HG03175 (cell line): ENCODE data around the gene ARHGEF1.
A peak's percentile ranks its signal among the peaks of the same experiment; 100 is the strongest.

Experiments
- ATAC-seq: cut with Tn5 transposase; IDR thresholded peaks from one replicate; pipeline ENCODE4 v1.9.1; 2021; ENCODE audit warnings: mild to moderate bottlenecking, moderate library complexity; ENCODE audit not compliant: unreplicated experiment

ARHGEF1 gene, protein sequence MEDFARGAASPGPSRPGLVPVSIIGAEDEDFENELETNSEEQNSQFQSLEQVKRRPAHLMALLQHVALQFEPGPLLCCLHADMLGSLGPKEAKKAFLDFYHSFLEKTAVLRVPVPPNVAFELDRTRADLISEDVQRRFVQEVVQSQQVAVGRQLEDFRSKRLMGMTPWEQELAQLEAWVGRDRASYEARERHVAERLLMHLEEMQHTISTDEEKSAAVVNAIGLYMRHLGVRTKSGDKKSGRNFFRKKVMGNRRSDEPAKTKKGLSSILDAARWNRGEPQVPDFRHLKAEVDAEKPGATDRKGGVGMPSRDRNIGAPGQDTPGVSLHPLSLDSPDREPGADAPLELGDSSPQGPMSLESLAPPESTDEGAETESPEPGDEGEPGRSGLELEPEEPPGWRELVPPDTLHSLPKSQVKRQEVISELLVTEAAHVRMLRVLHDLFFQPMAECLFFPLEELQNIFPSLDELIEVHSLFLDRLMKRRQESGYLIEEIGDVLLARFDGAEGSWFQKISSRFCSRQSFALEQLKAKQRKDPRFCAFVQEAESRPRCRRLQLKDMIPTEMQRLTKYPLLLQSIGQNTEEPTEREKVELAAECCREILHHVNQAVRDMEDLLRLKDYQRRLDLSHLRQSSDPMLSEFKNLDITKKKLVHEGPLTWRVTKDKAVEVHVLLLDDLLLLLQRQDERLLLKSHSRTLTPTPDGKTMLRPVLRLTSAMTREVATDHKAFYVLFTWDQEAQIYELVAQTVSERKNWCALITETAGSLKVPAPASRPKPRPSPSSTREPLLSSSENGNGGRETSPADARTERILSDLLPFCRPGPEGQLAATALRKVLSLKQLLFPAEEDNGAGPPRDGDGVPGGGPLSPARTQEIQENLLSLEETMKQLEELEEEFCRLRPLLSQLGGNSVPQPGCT

DNA sequence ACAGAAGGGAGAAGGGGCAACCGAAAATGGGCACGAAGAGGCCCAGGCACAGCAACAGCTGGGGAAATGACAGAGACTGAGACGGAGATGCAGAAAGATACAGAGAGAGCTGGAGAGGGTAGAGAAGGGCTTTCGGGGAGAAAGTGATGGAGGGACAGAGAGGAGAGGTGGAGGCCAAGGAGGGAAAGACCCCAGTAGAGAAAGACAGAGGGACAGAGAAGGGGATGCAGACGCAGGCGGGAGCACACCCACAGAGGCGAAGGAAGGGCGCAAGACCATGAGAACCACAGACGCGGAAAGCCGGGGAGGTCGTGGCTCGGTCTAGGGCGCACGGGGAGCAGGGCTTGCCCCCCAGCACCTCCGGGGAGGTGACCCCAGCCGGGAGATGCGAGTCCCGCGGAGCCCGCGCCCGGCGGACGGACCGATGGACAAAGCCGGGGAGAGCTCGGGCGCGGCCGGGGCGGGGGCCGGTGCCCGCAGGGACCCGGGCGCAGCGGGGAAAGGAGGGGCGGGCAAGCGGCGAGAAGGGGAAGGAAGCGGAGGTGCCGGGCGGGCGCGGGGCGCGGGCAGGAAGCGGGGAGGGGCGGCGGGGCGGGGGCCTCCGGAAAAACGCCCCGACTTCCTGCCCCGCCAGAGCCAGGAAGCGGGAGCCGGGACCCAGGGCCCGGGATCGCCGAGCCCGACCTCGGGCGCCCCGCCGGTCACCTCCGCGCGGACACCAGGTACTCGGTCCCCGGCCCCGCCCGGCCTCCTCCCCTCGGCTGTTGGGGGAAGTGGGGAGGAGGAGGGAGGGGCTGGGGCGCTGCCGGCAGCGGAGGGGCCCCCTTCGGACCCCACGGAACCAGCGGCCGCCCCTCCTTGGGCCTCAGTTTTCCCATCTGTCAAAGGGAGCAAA is at the start of gene ARHGEF1:
Gene ARHGEF1 (plus strand): TSS at position 617 of the 895 bp plus-strand sequence. CDS start 4,899 bp downstream, outside the sequence.
- ATAC-seq: no peak

DNA sequence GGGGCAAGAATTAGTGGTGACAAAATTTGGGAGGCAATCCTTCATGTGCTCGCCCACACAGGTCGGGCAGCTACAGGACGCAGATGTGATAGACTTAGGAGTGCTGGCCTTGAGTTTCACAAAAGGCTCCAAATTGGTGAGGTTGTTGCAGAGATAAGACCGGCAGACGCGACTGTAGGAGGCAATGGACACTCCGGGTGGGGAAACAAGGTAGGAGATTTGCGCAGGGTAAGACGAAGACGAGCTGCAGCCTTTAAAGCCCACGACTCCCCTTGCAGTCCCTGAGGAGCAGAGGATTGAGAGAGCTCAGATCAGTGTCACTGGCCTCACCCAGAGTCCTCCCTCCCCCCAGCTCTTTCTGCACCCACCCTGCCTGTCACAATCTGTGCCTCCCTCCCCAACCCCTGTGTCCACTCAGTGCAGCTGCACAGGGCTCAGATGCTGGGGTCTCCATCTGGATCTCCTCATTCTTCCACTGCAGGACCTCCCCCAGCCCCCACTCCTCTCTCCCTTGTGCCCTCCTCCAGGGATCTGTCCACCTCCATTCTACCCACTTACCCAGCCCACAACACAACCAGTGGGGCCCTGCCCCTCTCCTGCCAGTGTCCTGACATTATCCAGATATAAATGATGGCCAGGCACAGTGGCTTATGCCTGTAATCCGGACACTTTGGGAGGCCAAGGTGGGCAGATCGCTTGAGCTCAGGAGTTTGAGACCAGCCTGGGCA is 44.8 kb upstream of the ARHGEF1 start:
- no peak for ATAC-seq

DNA sequence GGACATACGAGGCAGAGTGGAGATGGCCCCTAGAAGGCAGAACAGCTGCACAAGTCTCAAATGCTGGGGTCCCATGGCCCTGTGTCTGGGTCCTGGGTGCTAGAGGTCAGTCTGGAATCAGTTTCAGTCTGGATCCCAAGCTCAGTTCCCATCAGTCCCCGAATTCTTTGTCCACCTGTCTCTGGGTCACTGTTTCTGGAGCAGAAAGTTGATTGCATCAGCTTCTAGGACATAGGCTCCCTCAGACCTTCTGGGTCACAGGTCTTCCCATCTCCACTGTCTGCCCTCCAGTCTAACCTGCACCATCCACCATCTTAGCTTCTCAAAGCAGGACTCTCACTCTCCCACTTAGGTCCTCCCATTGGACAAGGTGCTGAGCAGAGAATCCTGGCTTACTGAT is 43.8 kb upstream of the ARHGEF1 start:
- ATAC-seq: no peak

DNA sequence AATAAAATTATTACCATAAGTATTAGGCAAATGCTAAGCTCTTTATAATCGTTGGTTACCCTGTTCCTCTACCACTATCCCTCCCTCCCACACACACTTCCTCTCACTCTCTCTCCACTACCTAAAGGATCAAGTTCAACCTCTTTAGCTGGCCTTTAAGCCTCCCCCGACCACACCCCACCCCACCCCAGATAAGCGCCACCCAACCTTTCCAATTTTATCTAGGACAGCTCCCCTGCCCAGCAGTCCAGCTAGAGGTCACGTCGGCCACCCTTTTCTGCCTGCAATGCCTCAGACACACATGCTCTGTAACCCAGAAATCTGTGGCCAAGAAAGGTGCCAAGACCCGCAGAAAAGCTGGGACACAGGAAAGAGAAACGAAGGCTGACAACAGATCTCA is 39.6 kb upstream of the ARHGEF1 start:
- no peak for ATAC-seq

DNA sequence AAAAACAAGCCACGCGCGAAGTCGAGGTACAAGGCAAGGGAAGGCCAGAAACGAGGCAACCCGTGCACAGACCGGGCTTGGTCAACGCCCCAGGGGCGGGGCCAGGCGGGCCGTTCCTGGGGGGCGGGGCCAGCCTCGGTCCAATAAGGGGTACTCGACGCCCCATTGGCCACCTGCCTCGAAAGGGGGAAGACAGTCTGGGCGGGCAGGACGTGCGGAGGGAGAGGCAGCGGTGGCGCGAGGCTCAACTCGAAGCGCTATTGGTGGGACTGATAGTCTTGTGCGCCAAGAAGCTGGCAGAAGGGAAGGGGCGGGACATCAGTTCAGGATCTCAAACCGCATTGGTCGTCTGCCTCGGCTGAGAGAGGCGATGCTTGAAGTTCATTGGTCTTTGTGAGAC is 38.4 kb upstream of the ARHGEF1 start, which contains the start of gene LYPD4:
Gene LYPD4 (minus strand): TSS at position 83 of the 400 bp plus-strand sequence. CDS start 5,398 bp downstream, outside the sequence.
- no peak for ATAC-seq

DNA sequence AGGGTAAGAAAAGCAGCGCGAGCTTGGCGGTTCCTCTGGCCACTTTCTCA is 38.2 kb upstream of the ARHGEF1 start, which contains the start of gene DMRTC2:
Gene DMRTC2 (plus strand): TSS at position 42 of the 50 bp plus-strand sequence. CDS start 2,387 bp downstream, outside the sequence.
- no peak for ATAC-seq

DNA sequence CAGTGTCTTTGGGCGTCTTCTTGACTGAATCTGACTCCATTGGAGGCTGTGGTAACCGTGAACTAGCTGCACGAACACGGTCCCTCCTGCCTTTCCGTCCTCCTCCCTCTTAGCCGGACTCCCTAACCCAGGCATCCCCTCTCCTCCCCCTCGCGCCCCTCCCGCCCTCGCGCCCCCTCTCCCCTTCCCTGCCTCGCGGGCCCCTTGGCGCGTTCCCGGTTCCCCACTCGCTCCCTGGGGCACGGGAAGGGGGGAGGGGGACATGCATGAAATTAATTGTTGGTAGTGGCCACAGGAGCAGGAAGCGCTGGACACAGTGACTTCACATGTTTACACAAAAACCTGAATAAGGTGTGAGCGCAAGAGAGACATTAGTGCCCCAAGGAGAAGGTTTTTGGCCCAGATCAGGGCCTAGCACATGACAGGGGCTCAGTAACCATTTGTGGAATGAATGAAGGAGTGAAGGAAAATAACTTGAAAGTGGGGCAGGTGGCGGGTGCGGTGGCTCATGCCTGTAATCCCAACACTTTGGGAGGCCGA is 37.9 kb upstream of the ARHGEF1 start:
- no peak for ATAC-seq

DNA sequence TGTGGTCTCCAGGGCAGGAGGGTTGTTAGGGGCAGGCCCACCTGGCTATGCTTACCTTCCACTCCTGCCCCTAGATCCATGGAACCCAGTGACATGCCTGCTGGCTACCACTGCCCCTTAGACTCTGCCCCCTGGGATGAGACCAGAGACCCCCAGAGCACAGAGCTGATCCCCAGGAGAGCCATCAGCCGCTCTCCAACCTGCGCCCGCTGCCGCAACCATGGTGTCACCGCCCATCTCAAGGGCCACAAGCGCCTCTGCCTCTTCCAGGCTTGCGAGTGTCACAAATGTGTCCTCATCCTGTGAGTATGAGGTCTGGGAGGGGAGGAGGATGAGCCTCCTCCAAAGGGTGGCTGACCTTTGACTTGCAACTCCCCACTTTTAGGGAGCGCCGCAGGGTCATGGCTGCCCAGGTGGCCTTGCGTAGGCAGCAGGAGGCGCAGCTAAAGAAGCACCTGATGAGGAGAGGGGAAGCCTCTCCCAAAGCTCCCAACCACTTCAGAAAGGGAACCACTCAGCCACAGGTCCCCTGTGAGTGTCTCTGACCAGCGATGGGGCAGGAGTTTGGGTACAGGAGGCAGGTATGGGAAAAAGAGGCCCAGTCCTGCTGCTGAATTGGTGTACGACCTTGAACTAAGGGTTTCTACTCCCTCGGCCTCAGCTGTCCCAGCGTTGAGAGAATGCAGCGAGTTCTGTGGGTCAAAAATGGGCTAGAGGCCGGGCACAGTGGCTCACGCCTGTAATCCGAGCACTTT is 35.5 kb upstream of the ARHGEF1 start:
- no peak for ATAC-seq

DNA sequence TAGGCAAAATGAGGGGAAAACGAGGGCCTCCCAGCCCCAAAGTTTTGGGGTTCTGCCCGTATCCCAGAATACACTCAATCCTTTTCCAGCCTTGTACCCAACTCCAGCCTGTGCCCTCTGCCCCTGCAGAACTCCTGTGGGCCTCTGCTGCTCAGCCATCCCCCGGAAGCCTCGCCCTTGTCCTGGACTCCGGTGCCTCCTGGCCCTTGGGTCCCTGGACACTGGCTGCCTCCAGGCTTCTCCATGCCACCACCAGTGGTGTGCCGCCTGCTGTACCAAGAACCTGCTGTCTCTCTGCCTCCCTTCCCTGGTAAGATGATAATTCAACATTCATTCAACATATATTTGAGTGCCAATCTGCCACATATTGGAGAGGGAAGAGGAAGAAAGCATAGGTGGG is 34.3 kb upstream of the ARHGEF1 start:
- ATAC-seq: no peak

DNA sequence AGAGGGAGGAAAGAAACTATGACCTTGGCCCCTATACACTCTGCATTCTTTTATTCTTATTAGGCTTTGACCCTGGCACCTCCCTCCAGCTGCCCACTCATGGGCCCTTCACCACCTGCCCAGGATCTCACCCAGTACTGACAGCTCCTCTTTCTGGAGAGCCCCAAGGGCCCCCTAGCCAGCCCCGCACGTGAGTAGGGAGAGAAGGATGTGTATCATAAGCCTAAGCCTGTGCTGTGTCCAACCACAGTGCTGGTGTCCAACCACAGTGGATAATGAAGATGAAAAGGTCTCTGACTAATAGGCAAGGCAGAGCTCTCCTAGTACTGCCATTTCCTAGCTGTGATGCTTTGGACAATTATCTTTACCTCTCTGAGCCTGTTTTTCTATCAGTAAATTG is 33.9 kb upstream of the ARHGEF1 start:
- no peak for ATAC-seq

DNA sequence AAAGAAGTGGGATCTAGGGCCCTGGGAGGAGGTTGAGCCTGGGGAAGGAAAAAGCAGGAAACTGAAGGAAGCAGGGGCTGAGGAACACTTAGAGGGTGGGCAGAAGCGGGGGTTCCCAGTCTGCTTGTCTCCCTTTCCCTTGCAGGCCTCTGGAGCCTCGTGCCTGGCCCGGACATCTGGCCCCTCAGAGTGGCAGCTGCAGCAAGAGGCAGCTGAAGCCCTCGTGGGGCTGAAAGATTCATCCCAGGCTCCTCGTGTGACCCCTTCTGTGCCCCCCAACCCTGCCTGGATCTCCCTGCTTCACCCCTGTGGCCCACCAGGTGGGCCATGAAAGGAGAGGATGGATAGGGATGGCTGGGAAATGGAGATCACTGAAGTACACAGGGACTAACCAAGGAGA is 32.6 kb upstream of the ARHGEF1 start:
- no peak for ATAC-seq

DNA sequence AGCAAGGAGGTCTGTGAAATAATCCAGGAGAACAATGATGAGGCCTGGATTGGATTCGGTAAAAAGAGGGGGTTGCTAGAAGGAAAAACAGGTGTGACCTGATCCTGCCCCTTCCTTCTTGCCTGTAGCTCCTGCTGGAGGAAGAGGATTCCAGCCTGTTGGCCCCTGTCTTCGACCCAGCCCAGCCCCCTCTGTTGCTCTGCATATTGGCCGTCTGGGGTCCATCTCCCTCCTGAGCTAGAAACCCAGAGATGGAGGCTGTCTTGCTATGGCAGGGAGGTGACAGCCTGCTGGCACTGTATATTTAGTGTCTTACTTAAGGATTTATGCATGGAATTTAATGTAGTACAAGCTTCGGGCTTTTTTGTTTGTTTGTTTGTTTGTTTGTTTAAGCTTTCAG is 31.5 kb upstream of the ARHGEF1 start:
- no peak for ATAC-seq

DNA sequence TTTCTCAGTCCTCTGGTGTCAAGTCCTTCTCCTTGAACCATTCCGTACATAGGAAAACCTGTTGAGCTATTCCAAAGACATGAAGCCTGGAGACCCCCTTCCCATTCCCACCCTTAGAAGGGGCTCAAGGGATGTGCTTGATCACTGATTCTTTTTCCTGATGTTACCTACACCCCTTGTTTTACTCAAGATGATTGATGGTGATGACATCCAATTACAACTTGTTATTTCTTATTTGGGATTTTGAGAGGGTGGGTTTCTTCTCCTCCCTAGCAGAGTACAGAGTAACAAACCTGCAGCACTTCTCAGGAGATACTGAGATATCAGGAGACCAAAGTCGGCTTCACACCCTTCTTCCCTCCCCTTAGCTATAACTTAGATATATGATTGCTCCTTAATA is 29.6 kb upstream of the ARHGEF1 start:
- ATAC-seq: no peak

DNA sequence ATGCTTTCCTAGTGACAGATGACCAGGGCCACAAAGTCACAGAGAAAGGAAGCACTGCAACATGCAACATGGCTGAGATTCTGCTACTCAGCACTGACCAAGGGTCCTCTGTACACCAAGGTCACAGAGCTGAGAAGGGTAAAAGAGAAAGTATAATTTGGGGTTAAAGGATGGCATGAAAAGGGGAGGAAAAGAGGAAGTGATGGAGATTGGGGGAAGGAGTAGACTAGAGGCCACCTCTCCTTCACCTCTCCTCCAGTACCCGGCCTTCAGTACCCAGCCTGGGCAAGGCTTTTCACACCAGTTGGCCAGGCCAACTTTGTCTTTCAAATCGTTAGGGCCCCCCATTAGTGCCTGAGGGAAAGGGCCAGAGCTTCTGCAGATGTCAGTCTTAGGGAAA is 29.2 kb upstream of the ARHGEF1 start:
- no peak for ATAC-seq

DNA sequence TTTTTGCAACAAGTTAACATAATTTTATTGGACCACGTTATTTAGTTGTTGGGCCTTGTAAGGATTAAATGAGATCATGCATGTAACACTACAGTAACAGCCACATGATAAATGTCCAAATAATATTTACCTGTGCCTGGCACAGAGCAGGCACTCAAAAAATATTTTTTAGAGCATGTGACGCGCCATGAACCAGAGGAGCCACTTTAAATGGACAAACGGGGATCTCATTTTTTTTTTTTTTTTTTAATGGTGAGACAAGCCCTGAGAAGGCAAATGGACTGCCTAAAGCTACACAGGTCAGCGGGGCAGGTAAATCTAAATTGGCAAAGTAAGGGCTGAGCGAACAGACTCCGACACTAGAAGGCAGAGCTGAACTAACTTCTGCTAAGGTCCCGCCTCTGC is 23.8 kb upstream of the ARHGEF1 start:
- ATAC-seq: no peak

DNA sequence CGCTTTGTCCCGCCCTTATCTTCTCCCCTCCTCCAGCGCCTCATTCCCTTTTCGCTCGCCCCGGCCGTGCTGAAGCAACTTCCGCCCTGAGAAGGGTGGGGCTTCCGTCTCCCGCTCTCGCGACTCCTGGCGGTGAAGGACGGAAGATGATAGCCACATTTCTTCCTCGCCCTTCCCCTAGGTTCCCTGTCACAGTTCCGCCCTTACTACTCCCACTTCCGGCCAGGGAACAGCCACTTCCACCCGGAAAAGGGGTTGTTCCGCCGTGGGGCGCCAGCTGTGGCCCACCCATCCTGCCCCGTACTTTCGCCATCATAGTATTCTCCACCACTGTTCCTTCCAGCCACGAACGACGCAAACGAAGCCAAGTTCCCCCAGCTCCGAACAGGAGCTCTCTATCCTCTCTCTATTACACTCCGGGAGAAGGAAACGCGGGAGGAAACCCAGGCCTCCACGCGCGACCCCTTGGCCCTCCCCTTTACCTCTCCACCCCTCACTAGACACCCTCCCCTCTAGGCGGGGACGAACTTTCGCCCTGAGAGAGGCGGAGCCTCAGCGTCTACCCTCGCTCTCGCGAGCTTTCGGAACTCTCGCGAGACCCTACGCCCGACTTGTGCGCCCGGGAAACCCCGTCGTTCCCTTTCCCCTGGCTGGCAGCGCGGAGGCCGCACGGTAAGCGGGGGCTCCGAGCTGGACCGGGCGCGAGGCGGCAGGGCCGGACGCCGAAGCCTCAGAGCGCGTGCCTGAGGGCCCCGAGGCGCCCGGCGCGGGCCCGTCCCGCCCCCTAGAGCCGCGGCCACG is 23.2 kb upstream of the ARHGEF1 start, which contains the start of gene RPS19:
Gene RPS19 (plus strand): TSS at position 638 of the 801 bp plus-strand sequence. CDS start 520 bp downstream, outside the sequence.
- peak; percentile 78 for ATAC-seq

DNA sequence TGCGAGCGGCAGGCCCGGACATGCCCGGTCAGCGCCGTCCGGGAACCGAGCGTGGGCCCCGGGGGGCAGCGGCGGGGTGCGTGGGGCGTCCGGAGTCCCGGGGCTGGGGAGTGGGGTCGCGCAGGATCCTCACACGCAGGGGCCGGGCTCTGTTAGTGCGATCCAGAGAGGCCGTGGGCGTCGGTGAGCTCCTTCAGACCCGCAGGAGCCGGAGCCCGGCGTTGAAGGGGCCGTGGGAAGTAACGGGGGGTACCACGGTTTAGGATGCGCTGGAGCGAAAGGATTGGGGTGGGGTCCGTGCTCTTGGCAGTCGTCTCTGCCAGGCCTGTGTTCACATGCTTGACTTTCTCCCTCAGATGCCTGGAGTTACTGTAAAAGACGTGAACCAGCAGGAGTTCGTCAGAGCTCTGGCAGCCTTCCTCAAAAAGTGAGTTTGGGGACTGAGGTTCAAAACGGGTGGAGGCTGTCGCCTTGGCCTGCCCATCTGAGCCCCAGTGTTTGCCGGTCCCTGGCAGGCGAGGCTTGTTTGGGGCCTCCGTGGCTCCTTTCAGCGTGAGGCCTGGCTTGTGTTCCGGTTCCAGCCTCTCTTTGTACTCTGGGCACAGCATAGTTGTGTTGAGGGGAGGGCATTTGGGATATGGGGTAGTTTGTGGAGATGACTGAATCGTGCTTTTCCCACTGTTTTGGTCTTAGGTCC is 22.4 kb upstream of the ARHGEF1 start:
- peak; percentile 40 for ATAC-seq

DNA sequence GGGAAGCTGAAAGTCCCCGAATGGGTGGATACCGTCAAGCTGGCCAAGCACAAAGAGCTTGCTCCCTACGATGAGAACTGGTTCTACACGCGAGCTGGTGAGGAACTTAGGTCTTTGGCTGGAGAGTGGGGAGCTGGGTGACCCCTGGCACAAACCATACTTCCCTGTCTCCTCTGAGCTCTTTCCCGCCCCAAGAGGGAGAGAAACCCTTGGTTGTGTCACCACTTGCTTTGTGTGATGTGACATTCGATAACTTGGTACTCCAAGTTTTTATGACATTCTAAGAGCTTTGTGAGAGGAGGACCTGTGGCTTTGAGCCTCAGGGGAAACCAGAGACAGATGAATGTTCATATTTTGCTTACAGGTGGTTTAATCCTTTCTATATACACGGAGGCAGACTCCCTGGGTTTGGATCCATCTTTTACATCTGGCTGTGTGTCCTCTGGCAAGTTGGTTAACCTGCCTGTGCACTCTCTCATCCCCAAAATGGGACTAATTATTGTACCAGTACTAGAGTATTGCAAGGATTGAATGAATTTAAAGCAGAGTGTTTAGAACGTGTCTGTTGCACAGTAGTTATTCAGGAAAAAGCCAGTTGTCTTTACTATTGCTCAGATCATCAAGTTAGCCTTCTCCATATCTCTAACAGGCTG is 21.7 kb upstream of the ARHGEF1 start:
- ATAC-seq: no peak
